OCI-LY3 (cell line): ENCODE measurements around the gene CTRB2.

Experiments used
- CTCF ChIP-seq: fragments of 200-600, 300-600 bp; sonication (generic); IDR thresholded peaks from 2 replicates; pipeline ENCODE4 v1.5.1; 2014; ENCODE audit warnings: antibody characterized with exemption, low read length, low read depth
- EZH2phosphoT487 ChIP-seq: fragments of 200-600 bp; shearing (Covaris generic); IDR thresholded peaks from 2 replicates; pipeline ENCODE4 v1.6.1; 2018; ENCODE audit warnings: antibody characterized with exemption, mixed run types, low read depth

GRCh38 chr16:75225092-75225491 lies 18.1 kb upstream of the CTRB2 start:
- no peak for TF ChIP-seq CTCF
- no peak for TF ChIP-seq EZH2phosphoT487
